ENCODE measurements around the gene NGDN.

DNA sequence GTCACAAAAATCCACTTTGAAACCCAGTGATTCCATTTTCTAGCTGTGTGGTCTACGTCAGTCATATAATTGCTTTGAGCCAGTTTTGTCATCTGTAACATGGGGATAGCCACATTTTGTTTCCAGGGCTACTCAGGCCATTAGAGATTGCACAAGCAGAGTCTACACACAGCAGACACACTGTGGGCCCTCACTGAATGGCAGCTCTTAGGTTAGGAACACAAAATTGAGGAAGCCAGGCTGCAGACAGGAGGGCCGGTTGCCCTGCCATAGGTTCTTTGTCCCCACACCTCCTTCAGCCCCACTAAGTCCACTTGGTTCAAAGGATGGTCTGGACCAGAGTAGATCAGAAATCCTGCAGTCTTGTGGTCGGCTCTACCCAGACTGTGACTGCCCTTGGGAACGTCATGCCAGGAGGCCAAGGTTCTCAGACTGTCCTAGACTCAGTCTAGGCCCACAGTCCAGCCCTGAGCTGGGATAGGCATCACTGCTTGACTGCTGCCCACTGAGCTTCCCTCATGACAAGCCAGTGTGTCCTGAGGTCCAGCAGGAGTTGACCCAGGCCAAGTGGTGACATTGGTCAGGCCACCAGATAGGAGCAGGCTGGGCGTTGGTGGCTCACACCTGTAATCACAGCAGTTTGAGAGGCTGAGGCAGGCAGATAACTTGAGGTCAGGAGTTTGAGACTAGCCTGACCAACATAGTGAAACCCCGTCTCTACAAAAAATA, 30.2 kb upstream of the NGDN start:
- TF ChIP-seq MAX (IDR thresholded peaks at IDR 0.05) (no peak), CTCF (IDR thresholded peaks at IDR 0.05; ENCODE audit: low read depth, low read length, missing input control) (no peak), NR2F2 (IDR thresholded peaks at IDR 0.05) (no peak), SP1 (IDR thresholded peaks at IDR 0.05) (no peak), EGR1 (IDR thresholded peaks at IDR 0.05; ENCODE audit: low read depth in 2 of 2) (no peak)
- TF ChIP-seq, protein P1, sequence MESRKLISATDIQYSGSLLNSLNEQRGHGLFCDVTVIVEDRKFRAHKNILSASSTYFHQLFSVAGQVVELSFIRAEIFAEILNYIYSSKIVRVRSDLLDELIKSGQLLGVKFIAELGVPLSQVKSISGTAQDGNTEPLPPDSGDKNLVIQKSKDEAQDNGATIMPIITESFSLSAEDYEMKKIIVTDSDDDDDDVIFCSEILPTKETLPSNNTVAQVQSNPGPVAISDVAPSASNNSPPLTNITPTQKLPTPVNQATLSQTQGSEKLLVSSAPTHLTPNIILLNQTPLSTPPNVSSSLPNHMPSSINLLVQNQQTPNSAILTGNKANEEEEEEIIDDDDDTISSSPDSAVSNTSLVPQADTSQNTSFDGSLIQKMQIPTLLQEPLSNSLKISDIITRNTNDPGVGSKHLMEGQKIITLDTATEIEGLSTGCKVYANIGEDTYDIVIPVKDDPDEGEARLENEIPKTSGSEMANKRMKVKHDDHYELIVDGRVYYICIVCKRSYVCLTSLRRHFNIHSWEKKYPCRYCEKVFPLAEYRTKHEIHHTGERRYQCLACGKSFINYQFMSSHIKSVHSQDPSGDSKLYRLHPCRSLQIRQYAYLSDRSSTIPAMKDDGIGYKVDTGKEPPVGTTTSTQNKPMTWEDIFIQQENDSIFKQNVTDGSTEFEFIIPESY (IDR thresholded peaks at IDR 0.05) = no peak

All from liver (tissue), 3 donors.